Measurements from ENCODE around the gene EPHA5. TPM values are rescaled to one million over a fixed set of nuclear protein-coding genes. Genes with fewer than 3 reads are reported as not detected.

The EPHA5 gene
- total RNA-seq, 1 donor from 2014 or later, result not detected

DNA sequence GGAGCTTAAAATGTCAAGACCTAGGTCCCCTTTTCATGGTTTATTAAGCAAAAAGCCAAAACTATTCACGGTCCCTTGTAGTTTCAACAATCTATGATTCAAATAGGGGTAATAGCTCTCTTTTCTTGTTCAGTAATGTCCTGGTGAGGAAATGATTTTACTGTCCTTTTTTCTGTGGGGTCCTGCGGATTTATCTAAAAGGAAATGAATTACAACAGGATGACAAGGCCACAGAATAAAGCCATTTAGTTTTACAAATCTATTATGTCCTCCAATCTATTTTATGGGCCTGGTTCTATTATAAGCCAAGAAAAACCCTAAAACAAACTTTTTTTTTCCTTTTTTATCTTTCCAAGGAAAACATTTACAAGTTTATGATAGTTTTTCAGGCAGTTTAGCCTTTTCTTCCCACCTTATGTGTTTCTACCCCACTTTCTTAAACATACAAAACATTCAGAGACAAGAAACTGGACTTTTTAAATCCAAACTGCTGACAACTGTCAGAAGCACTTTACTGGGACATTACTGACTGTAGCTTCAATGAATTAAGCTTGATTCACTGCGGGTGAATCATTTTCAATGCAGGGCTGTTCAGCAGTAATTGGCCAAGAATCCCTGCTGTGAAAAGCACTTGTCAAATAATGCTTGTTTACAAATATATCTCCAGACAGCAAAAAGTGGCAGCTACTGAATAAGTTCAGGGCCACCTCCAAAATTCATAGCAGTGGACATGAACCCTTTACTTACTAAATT lies 4.3 kb downstream of the EPHA5 start:
- Mint-ChIP-seq H3K27ac (ENCODE audit: unreplicated experiment) (no peak overlapping the region), H3K9me3 (ENCODE audit: unreplicated experiment) (no peaks in the 10 kb centered on the region), H3K27me3 (ENCODE audit: unreplicated experiment) (peaks cover 15% of the 10 kb centered on the region), H3K4me1 (ENCODE audit: unreplicated experiment) (peaks cover 12% of the 10 kb centered on the region), H3K4me3 (ENCODE audit: unreplicated experiment) (no peak overlapping the region), H3K36me3 (ENCODE audit: low read depth, unreplicated experiment) (no peaks in the 10 kb centered on the region)
- TF ChIP-seq, protein P1, sequence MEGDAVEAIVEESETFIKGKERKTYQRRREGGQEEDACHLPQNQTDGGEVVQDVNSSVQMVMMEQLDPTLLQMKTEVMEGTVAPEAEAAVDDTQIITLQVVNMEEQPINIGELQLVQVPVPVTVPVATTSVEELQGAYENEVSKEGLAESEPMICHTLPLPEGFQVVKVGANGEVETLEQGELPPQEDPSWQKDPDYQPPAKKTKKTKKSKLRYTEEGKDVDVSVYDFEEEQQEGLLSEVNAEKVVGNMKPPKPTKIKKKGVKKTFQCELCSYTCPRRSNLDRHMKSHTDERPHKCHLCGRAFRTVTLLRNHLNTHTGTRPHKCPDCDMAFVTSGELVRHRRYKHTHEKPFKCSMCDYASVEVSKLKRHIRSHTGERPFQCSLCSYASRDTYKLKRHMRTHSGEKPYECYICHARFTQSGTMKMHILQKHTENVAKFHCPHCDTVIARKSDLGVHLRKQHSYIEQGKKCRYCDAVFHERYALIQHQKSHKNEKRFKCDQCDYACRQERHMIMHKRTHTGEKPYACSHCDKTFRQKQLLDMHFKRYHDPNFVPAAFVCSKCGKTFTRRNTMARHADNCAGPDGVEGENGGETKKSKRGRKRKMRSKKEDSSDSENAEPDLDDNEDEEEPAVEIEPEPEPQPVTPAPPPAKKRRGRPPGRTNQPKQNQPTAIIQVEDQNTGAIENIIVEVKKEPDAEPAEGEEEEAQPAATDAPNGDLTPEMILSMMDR (IDR thresholded peaks at IDR 0.05; ENCODE audit: unreplicated experiment), result no peak
- DNase-seq (ENCODE audit: low spot score), result no peak

DNA sequence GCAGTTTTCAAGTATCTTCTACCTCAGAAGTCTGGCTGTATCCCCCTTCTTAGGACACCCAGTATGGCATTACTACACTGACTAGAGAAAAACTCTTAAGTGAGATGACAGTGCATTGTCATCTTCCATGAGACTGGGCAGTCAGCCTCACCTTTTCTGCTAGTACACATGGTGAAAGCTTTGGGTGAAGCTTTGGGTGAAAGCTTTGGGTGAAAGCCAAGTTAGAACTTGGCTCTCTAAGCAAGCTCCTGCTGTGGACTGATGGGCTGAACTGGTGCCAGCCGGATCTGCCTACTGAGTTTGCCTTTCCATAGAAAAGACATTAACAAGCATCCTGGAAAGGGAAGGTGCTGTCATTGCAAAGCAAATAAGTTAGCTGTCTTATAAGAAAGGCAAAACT lies 8.8 kb downstream of the EPHA5 start:
- H3K27me3 Mint-ChIP-seq (ENCODE audit: unreplicated experiment), result no peaks in the 10 kb centered on the region
- H3K36me3 Mint-ChIP-seq (ENCODE audit: low read depth, unreplicated experiment), result no peaks in the 10 kb centered on the region
- H3K4me3 Mint-ChIP-seq (ENCODE audit: unreplicated experiment), result no peak overlapping the region
- H3K9me3 Mint-ChIP-seq (ENCODE audit: unreplicated experiment), result no peaks in the 10 kb centered on the region
- no peak overlapping the region for H3K27ac Mint-ChIP-seq (ENCODE audit: unreplicated experiment)
- TF ChIP-seq, protein P1 (IDR thresholded peaks at IDR 0.05; ENCODE audit: unreplicated experiment), result no peak
- DNase-seq (ENCODE audit: low spot score), result no peak
- H3K4me1 Mint-ChIP-seq (ENCODE audit: unreplicated experiment), result no peaks in the 10 kb centered on the region

DNA sequence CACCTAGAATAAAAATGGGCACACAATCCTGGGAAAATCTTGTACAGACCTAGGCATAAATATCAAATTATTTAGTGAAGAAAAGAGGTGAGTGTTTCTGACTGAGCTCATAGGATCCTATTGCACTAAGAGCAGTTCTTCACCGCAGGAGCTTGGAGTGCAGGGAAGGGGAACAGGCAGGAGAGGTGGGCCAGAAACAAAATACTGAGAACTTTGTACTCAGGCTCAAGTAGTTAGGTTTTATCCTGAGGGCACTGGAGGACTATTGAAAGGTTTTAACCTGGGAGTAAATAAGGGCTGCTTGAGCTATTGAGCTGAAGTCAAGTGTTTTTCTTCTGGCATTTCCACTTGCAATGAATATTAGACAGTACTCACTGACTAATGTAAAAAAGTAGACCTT lies 12.2 kb downstream of the EPHA5 start:
- H3K4me3 Mint-ChIP-seq (ENCODE audit: unreplicated experiment), result no peak overlapping the region
- TF ChIP-seq, protein P1 (IDR thresholded peaks at IDR 0.05; ENCODE audit: unreplicated experiment), result no peak
- no peaks in the 10 kb centered on the region for H3K9me3 Mint-ChIP-seq (ENCODE audit: unreplicated experiment)
- no peaks in the 10 kb centered on the region for H3K36me3 Mint-ChIP-seq (ENCODE audit: low read depth, unreplicated experiment)
- no peaks in the 10 kb centered on the region for H3K27me3 Mint-ChIP-seq (ENCODE audit: unreplicated experiment)
- H3K4me1 Mint-ChIP-seq (ENCODE audit: unreplicated experiment), result no peaks in the 10 kb centered on the region
- no peak for DNase-seq (ENCODE audit: low spot score)
- no peak overlapping the region for H3K27ac Mint-ChIP-seq (ENCODE audit: unreplicated experiment)

DNA sequence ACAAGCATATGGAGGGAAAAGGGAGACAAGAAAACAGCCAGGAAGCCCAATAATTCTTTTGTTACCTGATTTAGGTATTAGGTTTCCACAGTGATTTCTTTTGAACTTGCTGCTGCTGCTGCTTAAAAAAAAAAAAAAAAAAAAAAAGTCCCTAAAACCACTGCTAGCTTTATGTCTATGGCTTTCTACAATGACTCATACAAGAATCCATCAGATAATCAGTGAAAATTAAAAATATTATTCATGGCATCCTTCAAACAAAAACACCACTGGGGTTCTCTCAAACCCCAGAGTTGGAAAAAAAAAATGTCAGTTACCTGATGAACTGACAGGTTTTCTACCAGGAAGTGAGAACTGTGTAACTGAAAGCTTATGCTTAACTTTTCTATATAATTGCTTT lies 14.3 kb downstream of the EPHA5 start:
- Mint-ChIP-seq H3K4me1 (ENCODE audit: unreplicated experiment) (no peaks in the 10 kb centered on the region), H3K9me3 (ENCODE audit: unreplicated experiment) (no peaks in the 10 kb centered on the region), H3K27ac (ENCODE audit: unreplicated experiment) (no peak overlapping the region), H3K36me3 (ENCODE audit: low read depth, unreplicated experiment) (no peaks in the 10 kb centered on the region), H3K27me3 (ENCODE audit: unreplicated experiment) (no peaks in the 10 kb centered on the region), H3K4me3 (ENCODE audit: unreplicated experiment) (no peak overlapping the region)
- DNase-seq (ENCODE audit: low spot score), result no peak
- TF ChIP-seq, protein P1 (IDR thresholded peaks at IDR 0.05; ENCODE audit: unreplicated experiment), result no peak

DNA sequence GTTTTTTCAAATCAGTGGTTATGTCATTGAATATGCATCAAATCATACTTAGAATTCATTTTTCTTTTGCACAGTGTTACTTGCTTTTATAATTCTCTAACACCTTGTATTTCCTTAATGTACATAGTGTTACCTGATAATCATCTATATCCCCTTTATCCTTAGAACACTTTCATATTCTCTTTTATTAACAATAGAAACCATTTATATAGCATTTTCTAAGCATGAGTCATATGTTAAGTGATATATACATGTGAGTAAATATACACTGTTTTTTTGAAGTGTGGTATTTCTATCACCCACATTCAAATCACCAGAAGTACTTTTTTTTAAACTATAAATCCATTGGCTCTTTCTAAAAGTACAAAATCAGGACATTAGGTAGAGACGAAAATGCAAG lies 15.3 kb downstream of the EPHA5 start:
- H3K27me3 Mint-ChIP-seq (ENCODE audit: unreplicated experiment), result no peaks in the 10 kb centered on the region
- H3K4me1 Mint-ChIP-seq (ENCODE audit: unreplicated experiment), result no peaks in the 10 kb centered on the region
- TF ChIP-seq, protein P1 (IDR thresholded peaks at IDR 0.05; ENCODE audit: unreplicated experiment), result no peak
- H3K4me3 Mint-ChIP-seq (ENCODE audit: unreplicated experiment), result no peak overlapping the region
- no peaks in the 10 kb centered on the region for H3K36me3 Mint-ChIP-seq (ENCODE audit: low read depth, unreplicated experiment)
- no peak for DNase-seq (ENCODE audit: low spot score)
- H3K9me3 Mint-ChIP-seq (ENCODE audit: unreplicated experiment), result no peaks in the 10 kb centered on the region
- no peak overlapping the region for H3K27ac Mint-ChIP-seq (ENCODE audit: unreplicated experiment)
